HepG2 (cell line): Measurements from ENCODE around the gene KIAA1958.

Experiments
- EP300 ChIP-seq, 3 experiments: sonication (generic) in 1 of 3; formaldehyde crosslinking in 1 of 3; IDR thresholded peaks; 2 replicates each; pipeline versions ENCODE4 v1.5.1 to v1.6.1; 2011 to 2020; ENCODE audit warnings: low read depth in 2 of 3, low read length in 2 of 3, borderline replicate concordance in 1 of 3, improper control_type of control experiment in 1 of 3, mild to moderate bottlenecking in 1 of 3, missing genetic modification reagents in 1 of 3, moderate library complexity in 1 of 3
- EZH2 ChIP-seq: conservative IDR thresholded peaks from 2 replicates; pipeline ENCODE4 v1.6.1; 2012; ENCODE audit warnings: mild to moderate bottlenecking, low read depth, low read length, moderate library complexity
- PHF8 ChIP-seq: sonication (generic); formaldehyde crosslinking; IDR thresholded peaks from 2 replicates; pipeline ENCODE4 v1.5.0; 2020; ENCODE audit warnings: missing genetic modification reagents
- RFX5 ChIP-seq: IDR thresholded peaks from 2 replicates; pipeline ENCODE4 v1.6.1; 2011; ENCODE audit warnings: low read depth, low read length, improper control_type of control experiment
- ZNF274 ChIP-seq: sonication (generic); formaldehyde crosslinking; IDR thresholded peaks from 2 replicates; pipeline ENCODE4 v1.5.1; 2020; ENCODE audit warnings: mild to moderate bottlenecking, missing genetic modification reagents
- ZNF678 ChIP-seq: sonication (generic); formaldehyde crosslinking; IDR thresholded peaks from 2 replicates; pipeline ENCODE4 v1.4.0; 2020; ENCODE audit warnings: mild to moderate bottlenecking, missing genetic modification reagents
- TF ChIP-seq, protein P1 (sequence below): sonication (generic); formaldehyde crosslinking; conservative IDR thresholded peaks from 2 replicates; pipeline ENCODE4 v1.8.1; 2023; ENCODE audit warnings: missing genetic modification reagents
- TF ChIP-seq, protein P2 (sequence below): sonication (generic); formaldehyde crosslinking; IDR thresholded peaks from 2 replicates; pipeline ENCODE4 v1.5.0; 2020; ENCODE audit warnings: mild to moderate bottlenecking, missing genetic modification reagents, moderate library complexity

DNA sequence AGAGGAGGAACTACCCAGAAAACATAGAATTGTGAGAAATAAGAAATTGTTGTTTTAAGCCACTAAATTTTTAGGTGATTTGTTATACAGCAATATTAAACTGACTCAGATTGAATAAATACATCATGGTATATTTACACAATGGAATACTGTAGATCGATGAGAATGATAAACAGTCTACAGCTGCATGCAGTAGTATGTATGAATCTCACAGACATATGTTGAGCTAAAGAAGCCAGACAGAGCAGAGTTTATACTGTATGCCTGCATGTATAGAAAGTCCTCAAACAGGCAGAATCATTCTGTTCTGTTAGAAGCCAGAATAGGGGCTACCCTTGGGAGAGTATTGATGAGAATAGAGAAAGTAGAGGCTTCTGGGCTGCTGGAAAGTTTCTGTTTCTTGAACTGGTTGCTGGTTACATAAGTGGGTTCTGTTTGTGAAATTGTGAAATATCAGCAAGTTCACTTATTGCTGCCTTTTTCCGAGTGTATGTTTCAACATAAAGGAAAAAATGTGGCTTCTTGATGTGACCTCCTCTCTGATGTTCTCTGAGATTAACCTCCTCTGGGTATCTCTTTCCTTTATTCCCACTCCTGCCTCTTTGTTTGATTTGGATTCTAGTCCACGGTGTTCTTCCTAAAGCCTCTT, 9.6 kb downstream of the KIAA1958 start:
- TF ChIP-seq PHF8 (CRISPR knock-in tag) (no peak), RFX5 (no peak), ZNF678 (CRISPR knock-in tag) (no peak), ZNF274 (CRISPR knock-in tag) (no peak), EP300 (IDR thresholded peaks at IDR 0.05; ENCODE audit: low read depth in 2 of 2, low read length in 2 of 2) (peak in 1 of 2 experiments; percentile 78; a peak in 2 of 4 replicates), EP300 (CRISPR knock-in tag; IDR thresholded peaks at IDR 0.05; ENCODE audit: borderline replicate concordance) (no peak), EZH2 (no peak)
- TF ChIP-seq, protein P1, sequence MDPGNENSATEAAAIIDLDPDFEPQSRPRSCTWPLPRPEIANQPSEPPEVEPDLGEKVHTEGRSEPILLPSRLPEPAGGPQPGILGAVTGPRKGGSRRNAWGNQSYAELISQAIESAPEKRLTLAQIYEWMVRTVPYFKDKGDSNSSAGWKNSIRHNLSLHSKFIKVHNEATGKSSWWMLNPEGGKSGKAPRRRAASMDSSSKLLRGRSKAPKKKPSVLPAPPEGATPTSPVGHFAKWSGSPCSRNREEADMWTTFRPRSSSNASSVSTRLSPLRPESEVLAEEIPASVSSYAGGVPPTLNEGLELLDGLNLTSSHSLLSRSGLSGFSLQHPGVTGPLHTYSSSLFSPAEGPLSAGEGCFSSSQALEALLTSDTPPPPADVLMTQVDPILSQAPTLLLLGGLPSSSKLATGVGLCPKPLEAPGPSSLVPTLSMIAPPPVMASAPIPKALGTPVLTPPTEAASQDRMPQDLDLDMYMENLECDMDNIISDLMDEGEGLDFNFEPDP = no peak
- TF ChIP-seq, protein P2, sequence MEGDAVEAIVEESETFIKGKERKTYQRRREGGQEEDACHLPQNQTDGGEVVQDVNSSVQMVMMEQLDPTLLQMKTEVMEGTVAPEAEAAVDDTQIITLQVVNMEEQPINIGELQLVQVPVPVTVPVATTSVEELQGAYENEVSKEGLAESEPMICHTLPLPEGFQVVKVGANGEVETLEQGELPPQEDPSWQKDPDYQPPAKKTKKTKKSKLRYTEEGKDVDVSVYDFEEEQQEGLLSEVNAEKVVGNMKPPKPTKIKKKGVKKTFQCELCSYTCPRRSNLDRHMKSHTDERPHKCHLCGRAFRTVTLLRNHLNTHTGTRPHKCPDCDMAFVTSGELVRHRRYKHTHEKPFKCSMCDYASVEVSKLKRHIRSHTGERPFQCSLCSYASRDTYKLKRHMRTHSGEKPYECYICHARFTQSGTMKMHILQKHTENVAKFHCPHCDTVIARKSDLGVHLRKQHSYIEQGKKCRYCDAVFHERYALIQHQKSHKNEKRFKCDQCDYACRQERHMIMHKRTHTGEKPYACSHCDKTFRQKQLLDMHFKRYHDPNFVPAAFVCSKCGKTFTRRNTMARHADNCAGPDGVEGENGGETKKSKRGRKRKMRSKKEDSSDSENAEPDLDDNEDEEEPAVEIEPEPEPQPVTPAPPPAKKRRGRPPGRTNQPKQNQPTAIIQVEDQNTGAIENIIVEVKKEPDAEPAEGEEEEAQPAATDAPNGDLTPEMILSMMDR (CRISPR knock-in tag) = no peak
